HepG2 (cell line): Measurements from ENCODE around the gene MAOB. TPM values are rescaled to one million over a fixed set of nuclear protein-coding genes. Genes with fewer than 3 reads are reported as not detected.

Source experiments
- ATAC-seq: fragments of 200-7000 bp; cut with Tn5 transposase; 3 replicates; pipeline ENCODE4 v1.9.1; 2020; ENCODE audit warnings: mild to moderate bottlenecking, moderate library complexity
- BruUV-seq: library from RNA; stranded (reverse); fragments of 400-500 nt; replicated peaks from 2 replicates; lab custom pipeline; 2021; lab: Mats Ljungman, UMichigan
- CTCF ChIA-PET: fragments of 300-600 bp; formaldehyde crosslinking; extraction: SDS; loops from one replicate; lab custom pipeline; 2021; ENCODE audit warnings: low total read pairs, inconsistent platforms, low intra/inter-chr PET ratio; lab: Yijun Ruan, JAX
- POLR2A ChIA-PET: fragments of 350-600 bp; sonication (Branson Sonifier 250); formaldehyde crosslinking; loops from one replicate; lab custom pipeline; 2020; ENCODE audit warnings: antibody characterized with exemption, inconsistent platforms; lab: Yijun Ruan, JAX
- DNase-seq: peaks from one replicate; pipeline ENCODE4 v3.0.0-alpha.2; 2015; ENCODE audit warnings: low spot score
- FAIRE-seq: peaks from 3 replicates; lab custom pipeline; 2011; peaks lifted over from hg19 to GRCh38; lab: Jason Lieb, UNC
- H2AFZ ChIP-seq: one replicate; pipeline ENCODE4 v1.6.1; 2011; ENCODE audit warnings: low read length, inconsistent platforms
- H3K27ac ChIP-seq: fragments of 300-600 bp; 3 replicates; pipeline ENCODE4 v1.8.0; 2011; ENCODE audit warnings: mixed run types, mild to moderate bottlenecking, mixed read lengths, low read length, inconsistent platforms; ENCODE audit not compliant: insufficient read depth; ENCODE audit errors: extremely low read length
- H3K27me3 ChIP-seq, 2 experiments: fragments of 200-600 bp in 1 of 2; 2 replicates in 1 of 2; 3 replicates in 1 of 2; pipeline versions ENCODE4 v1.6.0 to v1.8.0; 2011; ENCODE audit warnings: low read length in 2 of 2, mild to moderate bottlenecking in 2 of 2, moderate library complexity in 2 of 2, inconsistent platforms in 1 of 2; ENCODE audit not compliant: insufficient read depth in 2 of 2, control insufficient read depth in 1 of 2
- H3K36me3 ChIP-seq, 2 experiments: fragments of 200-600 bp in 1 of 2; replicated peaks in 1 of 2; 2 replicates in 1 of 2; 3 replicates in 1 of 2; pipeline versions ENCODE4 v1.5.1 to v1.8.0; 2011; ENCODE audit warnings: low read length in 2 of 2, inconsistent platforms in 1 of 2; ENCODE audit not compliant: insufficient read depth in 2 of 2, control insufficient read depth in 1 of 2
- H3K4me1 ChIP-seq: 2 replicates; pipeline ENCODE4 v1.5.1; 2012; ENCODE audit warnings: low read length, inconsistent platforms; ENCODE audit not compliant: insufficient read depth
- H3K4me2 ChIP-seq: 2 replicates; pipeline ENCODE4 v1.6.0; 2011; ENCODE audit warnings: low read depth, low read length, inconsistent platforms
- H3K4me3 ChIP-seq, 3 experiments: fragments of 200-600 bp in 1 of 3; sonication (generic), shearing (Covaris generic) in 1 of 3; replicated peaks in 1 of 3; 2 replicates each; pipeline ENCODE4 v1.5.1; 2011 to 2016; ENCODE audit warnings: low read length in 3 of 3, inconsistent platforms in 2 of 3, low read depth in 2 of 3, mild to moderate bottlenecking in 2 of 3, control low read depth in 1 of 3, mixed read lengths in 1 of 3; ENCODE audit not compliant: insufficient read depth in 1 of 3
- H3K79me2 ChIP-seq: one replicate; pipeline ENCODE4 v1.6.1; 2011; ENCODE audit warnings: low read length, inconsistent platforms; ENCODE audit not compliant: insufficient read depth
- H3K9ac ChIP-seq: 2 replicates; pipeline ENCODE4 v1.6.0; 2011; ENCODE audit warnings: mild to moderate bottlenecking, low read depth, low read length, inconsistent platforms; ENCODE audit not compliant: insufficient read depth
- H3K9me3 ChIP-seq: 2 replicates; pipeline ENCODE4 v1.5.1; 2012; ENCODE audit warnings: mild to moderate bottlenecking, low read length
- H4K20me1 ChIP-seq: 2 replicates; pipeline ENCODE4 v1.6.0; 2011; ENCODE audit warnings: inconsistent platforms, mild to moderate bottlenecking, low read length, moderate library complexity; ENCODE audit not compliant: insufficient read depth
- CHD2 ChIP-seq: IDR thresholded peaks from 2 replicates; pipeline ENCODE4 v1.6.1; 2011; ENCODE audit warnings: low read depth, low read length, improper control_type of control experiment
- ESRRA ChIP-seq: sonication (generic); formaldehyde crosslinking; IDR thresholded peaks from 2 replicates; pipeline ENCODE4 v1.5.1; 2020; ENCODE audit warnings: mild to moderate bottlenecking, low read depth, missing genetic modification reagents
- FOXO4 ChIP-seq: sonication (generic); formaldehyde crosslinking; conservative IDR thresholded peaks from 2 replicates; pipeline ENCODE4 v1.8.1; 2023; ENCODE audit warnings: missing genetic modification reagents
- NBN ChIP-seq: fragments of 450-650 bp; conservative IDR thresholded peaks from 2 replicates; pipeline ENCODE4 v1.6.1; 2017
- NKX3-1 ChIP-seq: sonication (generic); formaldehyde crosslinking; IDR thresholded peaks from 2 replicates; pipeline ENCODE4 v1.5.0; 2020; ENCODE audit warnings: missing genetic modification reagents
- SMARCE1 ChIP-seq: fragments of 450-650 bp; IDR thresholded peaks from 2 replicates; pipeline ENCODE4 v1.6.1; 2017; ENCODE audit warnings: borderline replicate concordance
- ZBTB7A ChIP-seq: sonication (generic); formaldehyde crosslinking; IDR thresholded peaks from 2 replicates; pipeline ENCODE4 v1.8.0; 2022; ENCODE audit warnings: mild to moderate bottlenecking, missing genetic modification reagents
- whole genome bisulfite sequencing: methylation state at CpG from one replicate; pipeline ENCODE4 v1.1.6; 2017; ENCODE audit warnings: low lambda C conversion rate; 5-methylcytosine and 5-hydroxymethylcytosine counted together
- in situ Hi-C: cut with HindIII; loops from 2 replicates; pipeline ENCODE4 v1.10.0; 2017; ENCODE audit warnings: low pct_unique_long_range_greater_than_20kb; ENCODE audit not compliant: extremely low pct_ligation_motif_present
- intact Hi-C: fragments of 100-400 bp; cut with micrococcal nuclease; formaldehyde crosslinking; loops from one replicate; pipeline ENCODE4 v1.10.0; 2022; ENCODE audit not compliant: unreplicated experiment
- polyA plus RNA-seq, 8 experiments: library from polyadenylated mRNA; depleted of rRNA in 3 of 8; stranded (reverse) in 7 of 8; unstranded in 1 of 8; fragments of >200 nt; fragmentation: Illumina TruSeq in 4 of 8; extraction: Trizol in 4 of 8; gene quantifications; 2 replicates each; pipeline versions ENCODE4 v1.2.1 to v1.2.3, GENCODE V29; 2011 to 2016; ENCODE audit warnings: low read depth in 4 of 8, missing spikeins in 1 of 8, mixed read lengths in 1 of 8; ENCODE audit not compliant: insufficient read depth in 1 of 8
- total RNA-seq, 5 experiments: library from RNA; depleted of rRNA; stranded (reverse); fragments of >200 nt; fragmentation: Illumina TruSeq; extraction: Trizol; gene quantifications; 2 replicates each; pipeline ENCODE4 v1.2.3, GENCODE V29; 2016; ENCODE audit warnings: low read depth in 1 of 5
- TF ChIP-seq, protein P1 (sequence below): sonication (generic); formaldehyde crosslinking; IDR thresholded peaks from 2 replicates; pipeline ENCODE4 v1.4.0; 2020; ENCODE audit warnings: missing genetic modification reagents
- TF ChIP-seq, protein P2 (sequence below): sonication (generic); formaldehyde crosslinking; IDR thresholded peaks from 2 replicates; pipeline ENCODE4 v1.5.0; 2020; ENCODE audit warnings: missing genetic modification reagents

The MAOB gene
- total and polyA plus RNA-seq, 2 of the 13 experiments (the other 11 are each of a cell fraction or from before 2014, with no cell fraction given): 11.0 to 19.0 TPM

GRCh38 chrX:43728966-43729365 lies 153.3 kb downstream of the MAOB start:
- DNase-seq (no peak), ATAC-seq (no peak), FAIRE-seq (no peak)
- no peaks in the 10 kb centered on the region for H4K20me1 ChIP-seq
- no peak overlapping the region for H3K9ac ChIP-seq
- peaks cover 30% of the 10 kb centered on the region for H3K4me1 ChIP-seq
- no TSS peak for BruUV-seq
- no peak overlapping the region for H2AFZ ChIP-seq
- H3K27ac ChIP-seq: no peak overlapping the region
- CTCF ChIA-PET: no interaction called here
- in situ Hi-C loops (no loop called here), intact Hi-C loops (loop anchor here (5.0 kb wide), 1 partner anchor 72 kb away; the partner anchor contains the start of gene MAOA)
- H3K79me2 ChIP-seq: no peaks in the 10 kb centered on the region
- no peak overlapping the region for H3K4me2 ChIP-seq
- H3K27me3 ChIP-seq: no peaks in the 10 kb centered on the region
- H3K9me3 ChIP-seq: no peaks in the 10 kb centered on the region
- WGBS: 80% methylated on average over 1 of the region's 1 CpG
- H3K4me3 ChIP-seq: no peak overlapping the region
- POLR2A ChIA-PET: no interaction called here
- H3K36me3 ChIP-seq: peaks cover 3% of the 10 kb centered on the region in 2 experiments; a peak in 3 of 5 replicates
- TF ChIP-seq ZBTB7A (CRISPR knock-in tag) (no peak), CHD2 (no peak), NKX3-1 (no peak), NBN (no peak), ESRRA (CRISPR knock-in tag) (no peak), FOXO4 (CRISPR knock-in tag) (no peak), SMARCE1 (no peak)
- TF ChIP-seq, protein P1, sequence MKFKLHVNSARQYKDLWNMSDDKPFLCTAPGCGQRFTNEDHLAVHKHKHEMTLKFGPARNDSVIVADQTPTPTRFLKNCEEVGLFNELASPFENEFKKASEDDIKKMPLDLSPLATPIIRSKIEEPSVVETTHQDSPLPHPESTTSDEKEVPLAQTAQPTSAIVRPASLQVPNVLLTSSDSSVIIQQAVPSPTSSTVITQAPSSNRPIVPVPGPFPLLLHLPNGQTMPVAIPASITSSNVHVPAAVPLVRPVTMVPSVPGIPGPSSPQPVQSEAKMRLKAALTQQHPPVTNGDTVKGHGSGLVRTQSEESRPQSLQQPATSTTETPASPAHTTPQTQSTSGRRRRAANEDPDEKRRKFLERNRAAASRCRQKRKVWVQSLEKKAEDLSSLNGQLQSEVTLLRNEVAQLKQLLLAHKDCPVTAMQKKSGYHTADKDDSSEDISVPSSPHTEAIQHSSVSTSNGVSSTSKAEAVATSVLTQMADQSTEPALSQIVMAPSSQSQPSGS (CRISPR knock-in tag): no peak
- TF ChIP-seq, protein P2, sequence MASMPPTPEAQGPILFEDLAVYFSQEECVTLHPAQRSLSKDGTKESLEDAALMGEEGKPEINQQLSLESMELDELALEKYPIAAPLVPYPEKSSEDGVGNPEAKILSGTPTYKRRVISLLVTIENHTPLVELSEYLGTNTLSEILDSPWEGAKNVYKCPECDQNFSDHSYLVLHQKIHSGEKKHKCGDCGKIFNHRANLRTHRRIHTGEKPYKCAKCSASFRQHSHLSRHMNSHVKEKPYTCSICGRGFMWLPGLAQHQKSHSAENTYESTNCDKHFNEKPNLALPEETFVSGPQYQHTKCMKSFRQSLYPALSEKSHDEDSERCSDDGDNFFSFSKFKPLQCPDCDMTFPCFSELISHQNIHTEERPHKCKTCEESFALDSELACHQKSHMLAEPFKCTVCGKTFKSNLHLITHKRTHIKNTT (CRISPR knock-in tag): no peak
